ENCODE results near the gene BCL7A. TPM values are rescaled to one million over a fixed set of nuclear protein-coding genes. Genes with fewer than 3 reads are reported as not detected.

Gene BCL7A
- total RNA-seq, 1 experiment from 2014 or later, result 18.2 TPM

DNA sequence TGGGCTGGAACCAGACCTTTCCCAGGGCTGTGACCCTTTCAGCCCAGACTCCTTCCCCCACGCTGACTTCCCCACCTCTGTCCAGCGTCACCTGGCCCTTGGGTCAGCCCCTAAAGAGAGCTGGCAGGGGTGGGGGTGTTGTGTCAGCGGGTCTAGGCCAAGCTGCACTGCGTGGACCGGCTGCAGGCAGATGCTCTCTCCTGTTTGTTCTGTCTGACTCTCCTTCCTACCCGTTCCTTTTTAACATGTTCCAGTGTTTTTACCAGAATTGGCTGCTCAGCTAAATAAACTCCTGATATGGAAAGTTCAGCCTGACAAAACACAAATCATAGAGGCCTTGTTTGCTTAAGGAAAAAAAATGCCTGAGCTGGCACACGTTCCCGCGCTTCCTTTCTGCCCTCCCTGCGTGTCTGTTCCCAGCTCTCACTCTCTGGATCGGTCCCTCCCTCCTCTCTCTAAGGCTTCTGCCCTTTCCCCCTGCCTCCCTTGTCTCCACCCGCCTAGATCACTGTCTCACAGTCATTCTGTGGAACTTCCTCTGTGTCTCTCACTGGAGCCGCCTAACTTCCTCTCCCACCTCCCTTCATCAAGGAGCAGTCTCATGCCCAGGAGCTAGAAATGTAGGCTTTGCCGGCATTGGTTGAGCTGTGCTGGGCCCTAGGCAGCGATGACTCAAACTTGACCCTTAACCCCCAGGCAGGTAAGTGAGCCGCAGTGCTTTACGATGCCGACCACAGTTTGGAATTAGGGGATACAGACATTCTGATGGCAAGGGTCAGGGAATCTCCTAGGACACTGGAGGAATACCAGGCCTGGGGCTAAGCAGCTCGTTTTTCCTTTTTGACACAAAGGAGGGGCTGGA, 41.4 kb downstream of the BCL7A start:
- no peaks in the 10 kb centered on the region for H3K79me1 ChIP-seq (ENCODE audit: insufficient read depth, low read depth, low read length, poor library complexity, severe bottlenecking)
- H4K5ac ChIP-seq (ENCODE audit: insufficient read length, low read depth, low read length), result no peak overlapping the region
- H3K23me2 ChIP-seq (ENCODE audit: insufficient read length, low read depth, low read length, poor library complexity, severe bottlenecking), result peaks cover 7% of the 10 kb centered on the region
- H3K36me3 Mint-ChIP-seq (ENCODE audit: insufficient read depth in 1 of 3, low read depth in 3 of 3), result peaks cover 18 to 44% (median 33%) of the 10 kb centered on the region in 3 experiments; a peak in 6 of 7 replicates
- H2AK5ac ChIP-seq (ENCODE audit: insufficient read length, low read length), result no peak overlapping the region
- H3T11ph ChIP-seq (ENCODE audit: low read length), result no peak overlapping the region
- WGBS (ENCODE audit: extremely low coverage, insufficient read length, low lambda C conversion rate), result no CpG with 5 or more reads among the region's 19 CpGs
- H3K9ac ChIP-seq (ENCODE audit: extremely low read depth, insufficient read length, low read length), result peak overlapping the region; percentile 13
- H4K91ac ChIP-seq (ENCODE audit: insufficient read length, low read depth, low read length), result no peak overlapping the region
- H4K8ac ChIP-seq (replicated peaks; ENCODE audit: insufficient read length, low read depth, low read length), result no peak overlapping the region
- no peak overlapping the region for H2BK120ac ChIP-seq (ENCODE audit: low read depth, low read length, poor library complexity, severe bottlenecking)
- TF ChIP-seq, protein P1, sequence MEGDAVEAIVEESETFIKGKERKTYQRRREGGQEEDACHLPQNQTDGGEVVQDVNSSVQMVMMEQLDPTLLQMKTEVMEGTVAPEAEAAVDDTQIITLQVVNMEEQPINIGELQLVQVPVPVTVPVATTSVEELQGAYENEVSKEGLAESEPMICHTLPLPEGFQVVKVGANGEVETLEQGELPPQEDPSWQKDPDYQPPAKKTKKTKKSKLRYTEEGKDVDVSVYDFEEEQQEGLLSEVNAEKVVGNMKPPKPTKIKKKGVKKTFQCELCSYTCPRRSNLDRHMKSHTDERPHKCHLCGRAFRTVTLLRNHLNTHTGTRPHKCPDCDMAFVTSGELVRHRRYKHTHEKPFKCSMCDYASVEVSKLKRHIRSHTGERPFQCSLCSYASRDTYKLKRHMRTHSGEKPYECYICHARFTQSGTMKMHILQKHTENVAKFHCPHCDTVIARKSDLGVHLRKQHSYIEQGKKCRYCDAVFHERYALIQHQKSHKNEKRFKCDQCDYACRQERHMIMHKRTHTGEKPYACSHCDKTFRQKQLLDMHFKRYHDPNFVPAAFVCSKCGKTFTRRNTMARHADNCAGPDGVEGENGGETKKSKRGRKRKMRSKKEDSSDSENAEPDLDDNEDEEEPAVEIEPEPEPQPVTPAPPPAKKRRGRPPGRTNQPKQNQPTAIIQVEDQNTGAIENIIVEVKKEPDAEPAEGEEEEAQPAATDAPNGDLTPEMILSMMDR (conservative IDR thresholded peaks at IDR 0.05), result no peak
- H2BK15ac ChIP-seq (ENCODE audit: low read depth, low read length), result no peak overlapping the region
- H3K79me2 ChIP-seq (ENCODE audit: insufficient read depth, low read length), result no peaks in the 10 kb centered on the region
- no peaks in the 10 kb centered on the region for H3K27me3 Mint-ChIP-seq (ENCODE audit: low read depth)
- no peaks in the 10 kb centered on the region for H3K9me3 ChIP-seq (ENCODE audit: control insufficient read depth, low read depth, low read length)
- DNase-seq, result peak; percentile 77
- no peaks in the 10 kb centered on the region for H4K20me1 ChIP-seq (ENCODE audit: control insufficient read depth, insufficient read depth, insufficient read length)
- no peaks in the 10 kb centered on the region; a peak in 1 of 5 replicates for H3K9me3 Mint-ChIP-seq
- H3K4me1 Mint-ChIP-seq, result peaks cover 25 to 30% of the 10 kb centered on the region in 2 experiments
- H3K4me1 ChIP-seq (ENCODE audit: insufficient read depth, low read length), result no peaks in the 10 kb centered on the region; the same call in 1 of the 2 replicates
- no peak overlapping the region for H3K23ac ChIP-seq (ENCODE audit: insufficient read length, low read depth, low read length)
- H3K27ac Mint-ChIP-seq, result peak overlapping the region; percentile 80 to 97 (median 94); a peak in 6 of 7 replicates
- peak overlapping the region; percentile 25 for H2BK5ac ChIP-seq (ENCODE audit: insufficient read length, low read length)
- peak overlapping the region; percentile 63 for H3K27ac ChIP-seq (ENCODE audit: insufficient read length, low read depth, low read length)
- no peak overlapping the region for H2AFZ ChIP-seq (ENCODE audit: low read length)
- no peak overlapping the region for H3K4ac ChIP-seq (ENCODE audit: low read depth, low read length)
- peak overlapping the region in 1 of 2 experiments; percentile 22; a peak in 1 of 5 replicates for H3K4me3 Mint-ChIP-seq
- no peak overlapping the region for H2BK20ac ChIP-seq (ENCODE audit: low read depth, low read length, poor library complexity, severe bottlenecking)
- H2BK12ac ChIP-seq (ENCODE audit: insufficient read length, low read depth, low read length), result peak overlapping the region; percentile 55
- peak overlapping the region; percentile 18 for H3K18ac ChIP-seq (ENCODE audit: insufficient read length, low read depth, low read length)
- no peak overlapping the region for H3K56ac ChIP-seq (ENCODE audit: insufficient read length, low read depth, low read length)
- peak overlapping the region; percentile 55 for H3K4me2 ChIP-seq (ENCODE audit: insufficient read depth, insufficient read length, low read length)
- H3K27me3 ChIP-seq (ENCODE audit: insufficient read depth, low read length), result no peaks in the 10 kb centered on the region
- H3K14ac ChIP-seq (ENCODE audit: insufficient read depth, low read length), result no peak overlapping the region; the same call in 1 of the 2 replicates

Data from H9 (cell line).